Sigmoid colon (tissue), 7 donors: ENCODE results near the gene ADM2. TPM values are rescaled to one million over a fixed set of nuclear protein-coding genes. Genes with fewer than 3 reads are reported as not detected.
"Not testable (repeated sequence)": the region's sequence is repeated elsewhere in the genome, so short reads cannot be mapped to it uniquely, and the experiment has no call there.

Experiments
- DNase-seq: peaks from one replicate; pipeline ENCODE4 v3.0.0-alpha.2; 2019
- H3K27ac ChIP-seq, 4 donors: fragments of 200-600 bp; sonication (generic); one replicate each; pipeline ENCODE4 v1.5.1; 2016 to 2019; ENCODE audit warnings: mild to moderate bottlenecking in 1 of 4
- H3K27me3 ChIP-seq, 3 donors: fragments of 200-600 bp; sonication (generic); one replicate each; pipeline ENCODE4 v1.5.1; 2019; ENCODE audit warnings: mild to moderate bottlenecking in 1 of 3
- H3K36me3 ChIP-seq, 4 donors: fragments of 200-600 bp; sonication (generic); one replicate each; pipeline ENCODE4 v1.5.1; 2016 to 2019
- H3K4me1 ChIP-seq, 4 donors: fragments of 200-600 bp; sonication (generic); one replicate each; pipeline ENCODE4 v1.5.1; 2017 to 2019
- H3K4me3 ChIP-seq, 4 donors: fragments of 200-600 bp; sonication (generic); one replicate each; pipeline ENCODE4 v1.5.1; 2017 to 2019; ENCODE audit warnings: mild to moderate bottlenecking in 2 of 4, moderate library complexity in 1 of 4
- H3K9me3 ChIP-seq, 4 donors: fragments of 200-600 bp in 3 of 4; sonication (generic) in 3 of 4; one replicate each; pipeline versions ENCODE4 v1.5.1 to v1.6.1; 2013 to 2019
- EP300 ChIP-seq, 4 donors: sonication (generic); formaldehyde crosslinking; IDR thresholded peaks; one replicate each; pipeline ENCODE4 v1.6.1; 2017; ENCODE audit warnings: antibody characterized with exemption in 4 of 4
- POLR2A ChIP-seq, 2 donors: fragments of 450-650 bp; IDR thresholded peaks; one replicate each; pipeline ENCODE4 v1.6.1; 2016; ENCODE audit warnings: antibody characterized with exemption in 2 of 2, mild to moderate bottlenecking in 2 of 2, moderate library complexity in 2 of 2
- POLR2AphosphoS5 ChIP-seq, 4 donors: sonication (generic); formaldehyde crosslinking; IDR thresholded peaks; one replicate each; pipeline ENCODE4 v1.6.1; 2017; ENCODE audit warnings: antibody characterized with exemption in 4 of 4
- WGBS, 2 donors: extraction: QIAGEN DNeasy Blood & Tissue Kit; methylation state at CpG; one replicate each; pipeline ENCODE4 v1.1.7; 2013; 5-methylcytosine and 5-hydroxymethylcytosine counted together
- intact Hi-C: fragments of 100-400 bp; cut with DNase I; formaldehyde crosslinking; loops from one replicate; pipeline ENCODE4 v1.15.1; 2023
- polyA plus RNA-seq, 3 donors: library from polyadenylated mRNA; stranded (reverse); fragments of 200-250 nt; gene quantifications; one replicate each; pipeline ENCODE4 v1.2.3, GENCODE V29; 2013
- total RNA-seq, 4 donors: library from RNA; depleted of rRNA; stranded (reverse); fragments of >200 nt; gene quantifications; one replicate each; pipeline ENCODE4 v1.1.0, GENCODE V29; 2016
- TF ChIP-seq, protein P1 (sequence below), 4 experiments: fragments of 450-650 bp in 3 of 4; fragments of 200-600 bp in 1 of 4; IDR thresholded peaks; one replicate each; pipeline ENCODE4 v1.5.1; 2016 to 2019; ENCODE audit warnings: antibody characterized with exemption in 4 of 4, mild to moderate bottlenecking in 3 of 4, moderate library complexity in 2 of 4
- donor health status: healthy with polysubstance abuse.
- donor health status: Bipolar disorder and iron deficiency.
- donor health status: healthy.

ADM2 gene
- total and polyA plus RNA-seq, 7 donors = 1.2 to 8.6 (median 3.2) TPM; not detected in 4

DNA sequence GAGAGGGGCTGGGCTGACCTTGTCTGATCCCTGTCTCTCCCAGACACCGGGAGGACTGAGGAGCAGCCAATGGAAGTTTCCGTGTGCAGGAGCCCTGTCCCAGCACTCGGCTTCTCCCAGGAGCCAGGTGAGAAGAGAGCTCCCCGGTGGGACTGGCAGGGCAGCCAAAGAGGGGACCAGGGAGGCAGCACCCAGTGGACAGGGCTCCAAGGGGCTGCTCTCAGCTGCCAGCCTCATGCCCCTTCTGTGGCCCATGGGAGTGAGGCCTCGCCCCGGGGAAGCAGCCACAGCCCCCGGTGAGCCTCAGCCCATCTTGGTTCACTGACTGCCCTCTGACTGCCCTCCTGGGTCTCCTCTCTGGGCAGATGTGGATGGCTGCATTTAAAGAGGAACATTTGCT, 37.3 kb downstream of the ADM2 start:
- Histone ChIP-seq H3K9me3 (no peaks in the 10 kb centered on the region), H3K4me1 (peaks cover 0 to 4% (median 0%) of the 10 kb centered on the region in 4 donors), H3K27ac (no peak overlapping the region), H3K4me3 (no peak overlapping the region), H3K27me3 (no peaks in the 10 kb centered on the region), H3K36me3 (peaks cover 44 to 74% (median 51%) of the 10 kb centered on the region in 4 donors)
- TF ChIP-seq POLR2AphosphoS5 (IDR thresholded peaks at IDR 0.05) (no peak), POLR2A (IDR thresholded peaks at IDR 0.05) (no peak), EP300 (IDR thresholded peaks at IDR 0.05) (no peak)
- TF ChIP-seq, protein P1, sequence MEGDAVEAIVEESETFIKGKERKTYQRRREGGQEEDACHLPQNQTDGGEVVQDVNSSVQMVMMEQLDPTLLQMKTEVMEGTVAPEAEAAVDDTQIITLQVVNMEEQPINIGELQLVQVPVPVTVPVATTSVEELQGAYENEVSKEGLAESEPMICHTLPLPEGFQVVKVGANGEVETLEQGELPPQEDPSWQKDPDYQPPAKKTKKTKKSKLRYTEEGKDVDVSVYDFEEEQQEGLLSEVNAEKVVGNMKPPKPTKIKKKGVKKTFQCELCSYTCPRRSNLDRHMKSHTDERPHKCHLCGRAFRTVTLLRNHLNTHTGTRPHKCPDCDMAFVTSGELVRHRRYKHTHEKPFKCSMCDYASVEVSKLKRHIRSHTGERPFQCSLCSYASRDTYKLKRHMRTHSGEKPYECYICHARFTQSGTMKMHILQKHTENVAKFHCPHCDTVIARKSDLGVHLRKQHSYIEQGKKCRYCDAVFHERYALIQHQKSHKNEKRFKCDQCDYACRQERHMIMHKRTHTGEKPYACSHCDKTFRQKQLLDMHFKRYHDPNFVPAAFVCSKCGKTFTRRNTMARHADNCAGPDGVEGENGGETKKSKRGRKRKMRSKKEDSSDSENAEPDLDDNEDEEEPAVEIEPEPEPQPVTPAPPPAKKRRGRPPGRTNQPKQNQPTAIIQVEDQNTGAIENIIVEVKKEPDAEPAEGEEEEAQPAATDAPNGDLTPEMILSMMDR (IDR thresholded peaks at IDR 0.05) = no peak
- whole genome bisulfite sequencing, 2 donors = 95 to 96% methylated on average over 7 of the region's 7 CpGs
- intact Hi-C loops = no loop called here
- no peak for DNase-seq

DNA sequence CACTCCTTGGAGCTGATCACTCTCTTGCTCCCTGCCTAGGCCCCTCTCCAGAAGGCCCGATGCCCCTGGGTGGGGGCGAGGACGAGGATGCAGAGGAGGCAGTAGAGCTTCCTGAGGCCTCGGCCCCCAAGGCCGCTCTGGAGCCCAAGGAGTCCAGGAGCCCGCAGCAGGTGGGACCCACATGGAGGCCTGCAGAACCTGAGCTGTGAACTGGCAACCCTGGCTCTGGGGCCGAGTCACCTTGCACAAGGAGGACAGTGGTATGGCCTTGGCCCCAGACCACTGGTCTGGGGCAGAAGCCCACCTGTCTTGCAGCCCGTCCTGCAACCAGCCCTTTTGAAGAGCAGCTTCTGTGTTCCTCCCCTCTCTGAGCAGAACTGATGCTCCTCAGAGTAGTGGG, 37.8 kb downstream of the ADM2 start:
- H3K36me3 ChIP-seq = peaks cover 45 to 80% (median 54%) of the 10 kb centered on the region in 4 donors
- no peaks in the 10 kb centered on the region for H3K9me3 ChIP-seq
- H3K4me1 ChIP-seq = peaks cover 0 to 9% (median 3%) of the 10 kb centered on the region in 4 donors
- WGBS, 2 donors = 98% methylated on average over 8 of the region's 8 CpGs
- no peaks in the 10 kb centered on the region for H3K27me3 ChIP-seq
- no peak overlapping the region for H3K27ac ChIP-seq
- intact Hi-C loops = no loop called here
- DNase-seq = no peak
- no peak overlapping the region for H3K4me3 ChIP-seq
- TF ChIP-seq POLR2A (IDR thresholded peaks at IDR 0.05) (no peak), EP300 (IDR thresholded peaks at IDR 0.05) (no peak)
- TF ChIP-seq, protein P1 (IDR thresholded peaks at IDR 0.05) = no peak

DNA sequence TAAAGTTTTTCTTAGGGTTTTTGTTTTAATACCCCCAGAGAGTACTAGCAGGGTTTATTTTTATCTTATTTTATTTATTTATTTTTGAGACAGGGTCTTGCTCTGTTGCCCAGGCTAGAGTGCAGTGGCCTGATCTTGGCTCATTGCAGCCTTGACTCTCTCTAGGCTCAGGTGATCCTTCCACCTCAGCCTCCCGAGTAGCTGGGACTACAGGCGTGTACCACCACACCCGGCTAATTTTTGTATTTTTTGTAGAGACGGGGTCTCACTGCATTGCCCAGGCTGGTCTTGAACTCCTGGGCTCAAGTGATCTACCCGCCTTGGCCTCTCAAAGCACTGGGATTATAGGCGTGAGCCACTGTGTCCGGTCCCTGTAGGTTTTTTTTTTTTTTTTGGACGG, 38.8 kb downstream of the ADM2 start:
- H3K27me3 ChIP-seq, intact Hi-C loops, DNase-seq, H3K9me3 ChIP-seq, H3K27ac ChIP-seq, H3K4me3 ChIP-seq: not testable (repeated sequence)
- WGBS, 2 donors = 96% methylated on average over 8 of the region's 8 CpGs
- peaks cover 0 to 19% (median 13%) of the 10 kb centered on the region in 4 donors for H3K4me1 ChIP-seq
- H3K36me3 ChIP-seq = peaks cover 45 to 80% (median 54%) of the 10 kb centered on the region in 4 donors

DNA sequence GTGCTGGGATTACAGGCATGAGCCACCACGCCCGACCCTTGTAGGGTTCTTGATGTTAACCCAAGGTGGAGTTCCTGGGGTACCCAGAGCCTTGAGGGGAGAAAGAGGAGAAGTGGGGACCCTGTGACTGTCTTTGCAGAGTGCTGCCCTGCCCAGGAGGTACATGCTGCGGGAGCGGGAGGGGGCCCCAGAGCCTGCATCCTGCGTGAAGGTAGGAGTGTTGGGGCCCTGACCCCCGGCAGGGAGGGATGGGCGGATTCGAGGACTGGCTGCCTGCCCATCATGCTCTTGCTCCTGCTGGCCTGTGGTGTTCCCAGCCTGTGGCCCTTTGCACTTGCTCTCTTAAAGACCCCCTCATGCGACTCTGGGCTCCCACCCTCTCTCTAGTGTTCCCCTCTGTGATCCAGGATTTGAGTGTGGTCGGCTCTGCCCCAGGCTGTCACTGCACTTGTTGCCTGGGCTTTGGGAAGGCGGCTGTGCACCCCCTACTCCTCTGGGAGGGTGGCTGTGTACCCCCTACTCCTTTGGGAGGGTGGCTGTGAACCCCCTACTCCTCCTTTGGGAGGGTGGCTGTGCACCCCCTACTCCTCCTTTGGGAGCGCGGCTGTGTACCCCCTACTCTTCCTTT, 39.6 kb downstream of the ADM2 start:
- TF ChIP-seq POLR2A (IDR thresholded peaks at IDR 0.05) (no peak), POLR2AphosphoS5 (IDR thresholded peaks at IDR 0.05) (no peak), EP300 (IDR thresholded peaks at IDR 0.05) (no peak)
- TF ChIP-seq, protein P1 (IDR thresholded peaks at IDR 0.05) = no peak
- intact Hi-C loops = no loop called here
- 93 to 95% methylated on average over 13 of the region's 13 CpGs for WGBS, 2 donors
- Histone ChIP-seq H3K4me1 (peaks cover 0 to 22% (median 14%) of the 10 kb centered on the region in 4 donors), H3K27ac (no peak overlapping the region), H3K36me3 (peaks cover 45 to 80% (median 54%) of the 10 kb centered on the region in 4 donors), H3K4me3 (no peak overlapping the region), H3K9me3 (no peaks in the 10 kb centered on the region), H3K27me3 (no peaks in the 10 kb centered on the region)
- no peak for DNase-seq

DNA sequence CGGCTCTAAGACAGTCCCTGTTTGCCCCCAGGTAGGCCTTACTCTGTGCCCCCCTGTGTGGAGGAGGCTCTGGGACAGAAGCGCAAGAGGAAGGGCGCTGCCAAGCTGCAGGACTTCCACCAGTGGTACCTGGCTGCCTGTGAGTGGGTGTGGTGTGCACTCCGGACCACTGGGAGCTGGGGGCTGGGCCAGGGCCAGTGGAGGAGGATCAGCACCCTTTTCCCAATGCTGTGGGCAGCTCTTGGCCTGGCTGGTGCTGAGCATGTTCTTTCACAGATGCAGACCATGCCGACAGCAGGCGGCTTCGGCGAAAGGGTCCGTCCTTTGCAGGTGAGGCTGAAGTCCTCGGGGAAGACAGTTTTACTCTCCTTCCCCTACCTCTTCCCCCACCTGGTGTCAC, 40.4 kb downstream of the ADM2 start:
- no peaks in the 10 kb centered on the region for H3K27me3 ChIP-seq
- TF ChIP-seq POLR2AphosphoS5 (IDR thresholded peaks at IDR 0.05) = no peak
- no peak for TF ChIP-seq EP300 (IDR thresholded peaks at IDR 0.05)
- no peak for TF ChIP-seq POLR2A (IDR thresholded peaks at IDR 0.05)
- TF ChIP-seq, protein P1 (IDR thresholded peaks at IDR 0.05) = no peak
- 88 to 95% methylated on average over 10 of the region's 10 CpGs for WGBS, 2 donors
- no peak for DNase-seq
- H3K27ac ChIP-seq = no peak overlapping the region
- intact Hi-C loops = no loop called here
- peaks cover 45 to 75% (median 53%) of the 10 kb centered on the region in 4 donors for H3K36me3 ChIP-seq
- no peak overlapping the region for H3K4me3 ChIP-seq
- peaks cover 0 to 30% (median 20%) of the 10 kb centered on the region in 4 donors for H3K4me1 ChIP-seq
- no peaks in the 10 kb centered on the region for H3K9me3 ChIP-seq
